HepG2 (cell line): Measurements from ENCODE around the gene TM9SF3. TPM values are rescaled to one million over a fixed set of nuclear protein-coding genes. Genes with fewer than 3 reads are reported as not detected.

Experiments used
- AKAP8 ChIP-seq: sonication (generic); formaldehyde crosslinking; IDR thresholded peaks from 2 replicates; pipeline ENCODE4 v1.5.1; 2020; ENCODE audit warnings: mild to moderate bottlenecking, missing genetic modification reagents
- BCL6 ChIP-seq: IDR thresholded peaks from 2 replicates; pipeline ENCODE4 v1.6.1; 2016; ENCODE audit warnings: missing genetic modification reagents, missing compliant biosample characterization
- CREB1 ChIP-seq, 2 experiments: fragments of 450-650 bp in 1 of 2; IDR thresholded peaks; 2 replicates each; pipeline ENCODE4 v1.6.1; 2016 to 2017; ENCODE audit warnings: control low read depth in 1 of 2, mild to moderate bottlenecking in 1 of 2, missing compliant biosample characterization in 1 of 2, missing genetic modification characterization in 1 of 2
- FIP1L1 ChIP-seq: fragments of 200-400 bp; formaldehyde crosslinking; IDR thresholded peaks from 2 replicates; pipeline ENCODE4 v1.6.1; 2018; ENCODE audit warnings: low read depth, mild to moderate bottlenecking, low read length, moderate library complexity, borderline replicate concordance; ENCODE audit not compliant: insufficient read depth
- FOXK1 ChIP-seq: sonication (generic); formaldehyde crosslinking; IDR thresholded peaks from 2 replicates; pipeline ENCODE4 v1.4.0; 2020; ENCODE audit warnings: low read depth, missing genetic modification reagents, borderline replicate concordance
- GATAD2A ChIP-seq: IDR thresholded peaks from 2 replicates; pipeline ENCODE4 v1.6.1; 2016
- JUN ChIP-seq: sonication (generic); formaldehyde crosslinking; IDR thresholded peaks from 2 replicates; pipeline ENCODE4 v1.4.0; 2020; ENCODE audit warnings: mild to moderate bottlenecking, missing genetic modification reagents
- NONO ChIP-seq, 2 experiments: fragments of 450-650 bp in 1 of 2; sonication (generic) in 1 of 2; formaldehyde crosslinking in 1 of 2; IDR thresholded peaks in 1 of 2; conservative IDR thresholded peaks in 1 of 2; 2 replicates each; pipeline versions ENCODE4 v1.6.1 to v1.8.0; 2017 to 2022; ENCODE audit warnings: mild to moderate bottlenecking in 1 of 2, missing genetic modification reagents in 1 of 2, moderate library complexity in 1 of 2
- PAX8 ChIP-seq: sonication (generic); formaldehyde crosslinking; IDR thresholded peaks from 2 replicates; pipeline ENCODE4 v1.8.0; 2022; ENCODE audit warnings: mild to moderate bottlenecking, missing genetic modification reagents, borderline replicate concordance
- PRDM10 ChIP-seq: sonication (generic); formaldehyde crosslinking; IDR thresholded peaks from 2 replicates; pipeline ENCODE4 v1.4.0; 2020; ENCODE audit warnings: low read depth, missing genetic modification reagents
- PRDM4 ChIP-seq: sonication (generic); formaldehyde crosslinking; IDR thresholded peaks from 2 replicates; pipeline ENCODE4 v1.9.0; 2021; ENCODE audit warnings: missing genetic modification reagents, borderline replicate concordance
- SP140L ChIP-seq: sonication (generic); formaldehyde crosslinking; IDR thresholded peaks from 2 replicates; pipeline ENCODE4 v1.4.0; 2020; ENCODE audit warnings: missing genetic modification reagents, borderline replicate concordance
- TGIF2 ChIP-seq: IDR thresholded peaks from 2 replicates; pipeline ENCODE4 v1.6.1; 2016; ENCODE audit warnings: control low read depth, missing compliant biosample characterization
- ZFP36 ChIP-seq: fragments of 150-350 bp; IDR thresholded peaks from 2 replicates; pipeline ENCODE4 v1.6.1; 2018; ENCODE audit warnings: borderline replicate concordance, low read length, low read depth; ENCODE audit not compliant: partially characterized antibody
- ZFP36L2 ChIP-seq: sonication (generic); formaldehyde crosslinking; IDR thresholded peaks from 2 replicates; pipeline ENCODE4 v1.4.0; 2020; ENCODE audit warnings: missing genetic modification reagents
- ZIK1 ChIP-seq: sonication (generic); formaldehyde crosslinking; IDR thresholded peaks from 2 replicates; pipeline ENCODE4 v1.5.0; 2020; ENCODE audit warnings: mild to moderate bottlenecking, low read depth, missing genetic modification reagents, borderline replicate concordance
- ZNF251 ChIP-seq: sonication (generic); formaldehyde crosslinking; IDR thresholded peaks from 2 replicates; pipeline ENCODE4 v1.9.0; 2021; ENCODE audit warnings: mild to moderate bottlenecking, missing genetic modification reagents
- ZSCAN31 ChIP-seq: sonication (generic); formaldehyde crosslinking; IDR thresholded peaks from 2 replicates; pipeline ENCODE4 v1.5.0; 2020; ENCODE audit warnings: low read depth, mild to moderate bottlenecking, missing genetic modification reagents
- polyA plus RNA-seq, 8 experiments: library from polyadenylated mRNA; depleted of rRNA in 3 of 8; stranded (reverse) in 7 of 8; unstranded in 1 of 8; fragments of >200 nt; fragmentation: Illumina TruSeq in 4 of 8; extraction: Trizol in 4 of 8; gene quantifications; 2 replicates each; pipeline versions ENCODE4 v1.2.1 to v1.2.3, GENCODE V29; 2011 to 2016; ENCODE audit warnings: low read depth in 4 of 8, missing spikeins in 1 of 8, mixed read lengths in 1 of 8; ENCODE audit not compliant: insufficient read depth in 1 of 8
- total RNA-seq, 5 experiments: library from RNA; depleted of rRNA; stranded (reverse); fragments of >200 nt; fragmentation: Illumina TruSeq; extraction: Trizol; gene quantifications; 2 replicates each; pipeline ENCODE4 v1.2.3, GENCODE V29; 2016; ENCODE audit warnings: low read depth in 1 of 5
- TF ChIP-seq, protein P1 (sequence below): fragments of 450-650 bp; IDR thresholded peaks from 2 replicates; pipeline ENCODE4 v1.6.1; 2016

The TM9SF3 gene
- total and polyA plus RNA-seq, 2 of the 13 experiments (the other 11 are each of a cell fraction or from before 2014, with no cell fraction given), result 43.8 to 120 TPM

DNA sequence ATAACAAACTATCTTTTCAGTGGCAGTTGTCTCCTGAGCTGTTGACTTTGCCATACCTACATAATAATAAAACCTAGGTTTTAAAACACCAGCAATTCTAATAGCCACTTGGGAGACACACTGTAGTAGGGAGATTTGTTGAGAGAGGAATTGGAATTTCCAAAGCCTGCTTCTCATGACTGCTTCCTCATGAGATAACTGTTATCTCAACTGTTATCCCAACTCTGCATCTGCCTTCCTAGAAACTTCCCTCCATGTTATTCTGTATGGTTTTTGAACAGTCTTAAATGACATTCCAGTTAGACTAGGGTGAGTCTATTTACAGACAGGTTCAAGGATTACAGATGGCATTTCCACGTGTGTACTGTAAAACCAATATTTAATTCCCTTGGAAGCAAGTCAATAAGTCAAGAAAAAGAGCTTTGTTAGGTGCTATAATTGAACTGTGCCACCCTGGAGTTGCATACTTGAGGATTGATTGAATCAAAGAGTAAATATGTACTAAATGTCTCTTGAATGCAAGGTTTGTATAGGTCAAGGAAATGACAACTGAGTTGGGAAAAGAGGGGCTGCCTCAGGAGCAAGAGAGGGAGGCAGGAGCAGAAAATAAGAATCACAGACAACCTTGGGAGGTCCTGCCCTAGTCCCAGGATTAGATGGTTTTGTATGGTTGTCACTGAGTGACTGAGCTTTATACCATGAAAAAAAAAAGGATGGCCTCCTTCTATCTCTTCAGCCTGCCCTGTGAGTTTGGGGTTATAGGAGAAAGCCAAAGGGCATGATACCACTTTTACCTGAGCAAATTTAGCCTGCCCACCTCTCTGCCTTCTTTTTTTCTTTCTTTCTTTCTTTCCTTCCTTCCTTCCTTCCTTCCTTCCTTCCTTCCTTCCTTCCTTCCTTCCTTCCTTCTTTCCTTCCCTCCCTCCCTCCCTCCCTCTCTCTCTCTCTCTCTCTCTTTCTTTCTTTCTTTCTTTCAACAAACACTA is 9.9 kb upstream of the TM9SF3 start (continued):
- no peak for TF ChIP-seq PRDM10
- TF ChIP-seq BCL6 (CRISPR knock-in tag), result peak; percentile 98
- no peak for TF ChIP-seq ZFP36L2 (CRISPR knock-in tag)
- TF ChIP-seq ZNF251 (CRISPR knock-in tag), result no peak
- TF ChIP-seq, protein P1, sequence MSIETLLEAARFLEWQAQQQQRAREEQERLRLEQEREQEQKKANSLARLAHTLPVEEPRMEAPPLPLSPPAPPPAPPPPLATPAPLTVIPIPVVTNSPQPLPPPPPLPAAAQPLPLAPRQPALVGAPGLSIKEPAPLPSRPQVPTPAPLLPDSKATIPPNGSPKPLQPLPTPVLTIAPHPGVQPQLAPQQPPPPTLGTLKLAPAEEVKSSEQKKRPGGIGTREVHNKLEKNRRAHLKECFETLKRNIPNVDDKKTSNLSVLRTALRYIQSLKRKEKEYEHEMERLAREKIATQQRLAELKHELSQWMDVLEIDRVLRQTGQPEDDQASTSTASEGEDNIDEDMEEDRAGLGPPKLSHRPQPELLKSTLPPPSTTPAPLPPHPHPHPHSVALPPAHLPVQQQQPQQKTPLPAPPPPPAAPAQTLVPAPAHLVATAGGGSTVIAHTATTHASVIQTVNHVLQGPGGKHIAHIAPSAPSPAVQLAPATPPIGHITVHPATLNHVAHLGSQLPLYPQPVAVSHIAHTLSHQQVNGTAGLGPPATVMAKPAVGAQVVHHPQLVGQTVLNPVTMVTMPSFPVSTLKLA, result peak; percentile 46; the same call in 1 of the 2 replicates
- TF ChIP-seq AKAP8 (CRISPR knock-in tag), result no peak
- no peak for TF ChIP-seq PRDM4 (CRISPR knock-in tag)
- TF ChIP-seq GATAD2A (CRISPR knock-in tag), result peak; percentile 67; the same call in 1 of the 2 replicates
- TF ChIP-seq FOXK1, result peak; percentile 26; the same call in 1 of the 2 replicates
- no peak for TF ChIP-seq ZIK1 (CRISPR knock-in tag)
- TF ChIP-seq ZSCAN31 (CRISPR knock-in tag), result no peak
- no peak for TF ChIP-seq FIP1L1
- TF ChIP-seq TGIF2 (CRISPR knock-in tag), result 0 out of 2 replicates have a peak, but pooled peaks have one; percentile 23
- no peak for TF ChIP-seq JUN (CRISPR knock-in tag)
- no peak for TF ChIP-seq NONO (IDR thresholded peaks at IDR 0.05)
- TF ChIP-seq NONO (CRISPR knock-in tag; conservative IDR thresholded peaks at IDR 0.05), result peak; percentile 29; the same call in 1 of the 2 replicates
- TF ChIP-seq SP140L, result no peak
- no peak for TF ChIP-seq CREB1 (IDR thresholded peaks at IDR 0.05)
- TF ChIP-seq CREB1 (CRISPR knock-in tag; IDR thresholded peaks at IDR 0.05), result peak; percentile 52; the same call in 1 of the 2 replicates
- TF ChIP-seq ZFP36, result no peak
- TF ChIP-seq PAX8, result no peak
